Stimulated activated CD4-positive, alpha-beta T cell treated with anti-CD3 and anti-CD28 coated beads, Interleukin-1b, Interleukin-23, amount 100 ng/mL, for 4 hours (primary cell): ENCODE measurements around the gene TPO.
"Not testable (repeated sequence)": the region's sequence is repeated elsewhere in the genome, so short reads cannot be mapped to it uniquely, and the experiment has no call there.

Source experiments
- DNase-seq, 2 donors: peaks; one replicate each; pipeline ENCODE4 v3.0.0-alpha.2; 2020; ENCODE audit warnings: low read depth in 2 of 2

TPO gene

DNA sequence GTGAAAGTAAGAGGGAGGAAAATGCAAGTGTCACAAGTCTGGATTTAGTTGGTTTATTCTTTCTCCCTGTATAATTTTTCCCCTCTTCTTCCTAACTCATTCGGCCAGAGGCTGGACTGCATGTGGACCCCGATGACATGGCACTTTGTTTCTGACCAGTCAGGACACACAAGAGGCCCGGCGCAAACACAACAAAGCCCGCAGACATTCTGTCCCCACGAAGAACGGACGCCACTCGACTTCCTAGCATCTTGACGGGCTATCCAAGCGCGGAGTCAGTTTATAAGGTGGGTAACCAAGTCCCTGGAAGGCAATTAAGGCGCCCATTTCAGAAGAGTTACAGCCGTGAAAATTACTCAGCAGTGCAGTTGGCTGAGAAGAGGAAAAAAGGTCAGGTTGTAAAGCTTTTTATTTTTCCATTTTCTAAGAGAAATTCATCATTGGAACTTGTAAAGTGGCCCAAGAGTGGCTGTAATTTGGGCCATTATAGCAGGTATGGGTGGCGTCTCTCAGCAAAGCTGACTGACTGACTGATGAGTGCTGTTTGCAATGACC is at the start of gene TPO:
Gene TPO (plus strand): TSS at position 308 of the 555 bp plus-strand sequence. CDS start 946 bp downstream, outside the sequence.
- no peak for DNase-seq

DNA sequence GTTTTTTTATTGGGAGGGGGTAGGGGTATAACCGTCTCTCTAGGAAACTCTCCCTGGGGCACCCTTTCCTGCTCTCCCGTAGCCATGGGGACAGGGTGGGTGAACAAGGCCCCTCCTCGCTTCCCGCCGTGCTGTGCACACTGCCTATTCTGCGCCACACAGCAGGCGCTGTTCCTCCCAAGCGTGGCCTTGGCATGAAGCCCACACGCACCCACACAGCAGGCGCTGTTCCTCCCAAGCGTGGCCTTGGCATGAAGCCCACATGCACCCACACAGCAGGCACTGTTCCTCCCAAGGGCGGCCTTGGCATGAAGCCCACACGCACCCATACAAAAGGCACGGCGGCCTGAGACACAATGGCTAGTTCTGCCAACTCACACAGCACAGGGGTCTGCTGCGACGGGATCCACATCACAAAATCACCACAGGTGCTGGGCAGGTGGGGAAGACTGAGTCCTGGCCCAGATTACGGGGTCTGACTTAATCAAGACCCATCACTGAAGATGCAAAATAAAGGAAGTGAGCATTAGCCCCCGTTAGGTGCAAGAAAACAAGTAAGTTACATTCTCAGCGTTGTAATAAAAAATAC is 46.6 kb upstream of the TPO start:
- peak in 1 of 2 donors; percentile 8 for DNase-seq

DNA sequence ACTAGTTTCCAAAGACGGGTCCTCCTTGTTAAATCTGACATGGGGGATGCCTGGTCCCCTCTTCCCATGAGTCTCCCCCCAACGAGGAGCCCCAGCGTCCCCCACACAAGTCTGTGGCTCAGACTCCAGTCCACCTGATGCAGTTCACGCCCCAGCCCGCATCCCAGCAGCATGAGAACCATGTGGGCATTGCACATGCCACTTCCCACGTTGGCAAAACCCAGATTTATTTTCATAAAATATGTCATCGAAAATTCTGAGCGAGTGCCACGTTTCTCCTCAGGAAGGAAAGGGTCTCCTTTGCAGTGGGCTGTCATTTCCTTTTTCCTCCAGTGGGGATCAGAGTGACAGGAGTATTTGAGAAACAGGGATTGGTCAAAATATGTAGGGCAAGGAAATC is 45.7 kb upstream of the TPO start:
- no peak for DNase-seq

DNA sequence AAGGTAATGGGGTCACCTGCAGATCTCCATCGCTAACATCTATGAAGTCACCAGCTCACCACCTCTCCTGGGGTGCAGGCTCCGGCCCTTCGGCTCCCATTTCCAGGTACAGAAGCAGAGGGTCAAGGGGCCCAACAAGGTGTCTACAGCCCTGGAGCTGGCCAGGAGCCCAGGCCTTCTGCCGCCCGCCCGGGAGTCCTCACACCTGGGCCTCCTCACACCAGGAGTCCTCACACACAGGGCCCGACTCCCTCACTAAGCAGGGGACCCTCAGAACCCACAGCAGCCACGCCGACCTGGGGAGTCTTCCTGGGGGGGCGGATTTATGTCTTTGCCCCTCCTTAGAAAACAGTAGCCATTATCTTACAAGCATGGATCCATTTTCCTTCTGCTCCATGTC is 43.4 kb upstream of the TPO start:
- no peak for DNase-seq

GRCh38 chr2:1370461-1370860 is 42.8 kb upstream of the TPO start:
- no peak for DNase-seq

DNA sequence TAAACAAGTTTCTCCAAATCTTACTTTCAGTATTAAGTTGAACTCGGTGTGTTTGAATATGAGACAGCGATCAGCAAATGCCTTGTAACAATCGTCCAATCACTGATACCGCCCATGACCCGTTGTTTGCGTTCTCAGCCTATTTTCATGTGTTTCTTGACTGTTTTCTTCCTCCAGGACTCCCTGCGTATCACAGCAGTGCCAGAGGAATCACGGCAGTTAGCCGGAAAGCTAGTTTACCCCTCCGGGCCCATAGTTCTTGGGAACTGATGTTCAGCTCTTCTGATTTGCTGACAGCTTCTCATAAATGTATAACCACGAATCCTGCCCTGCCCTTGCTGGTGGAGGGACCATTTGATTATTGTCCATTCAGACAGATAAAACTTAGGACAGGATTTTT is 42.2 kb upstream of the TPO start:
- DNase-seq, result no peak

DNA sequence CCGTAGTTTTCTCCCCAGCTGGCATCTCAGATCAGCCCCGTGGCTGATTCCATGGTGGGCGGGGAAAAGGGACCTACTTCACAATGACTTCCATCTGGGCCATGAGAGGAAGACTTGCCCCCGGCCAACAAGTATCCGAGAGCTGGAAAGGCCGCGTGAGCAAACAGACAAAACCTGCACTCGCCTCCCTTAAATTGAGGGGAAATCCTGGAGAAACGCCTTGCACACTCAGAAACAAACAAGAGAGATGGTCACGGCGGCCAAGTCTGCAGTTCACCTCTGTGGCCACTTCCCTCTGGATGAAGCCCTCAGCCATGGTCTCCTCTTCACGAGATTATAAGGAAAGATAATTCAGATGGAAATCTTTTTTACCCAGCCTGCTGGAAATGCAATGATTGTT is 39.4 kb upstream of the TPO start:
- no peak for DNase-seq

GRCh38 chr2:1374287-1374686 is 39.0 kb upstream of the TPO start:
- DNase-seq, result no peak

DNA sequence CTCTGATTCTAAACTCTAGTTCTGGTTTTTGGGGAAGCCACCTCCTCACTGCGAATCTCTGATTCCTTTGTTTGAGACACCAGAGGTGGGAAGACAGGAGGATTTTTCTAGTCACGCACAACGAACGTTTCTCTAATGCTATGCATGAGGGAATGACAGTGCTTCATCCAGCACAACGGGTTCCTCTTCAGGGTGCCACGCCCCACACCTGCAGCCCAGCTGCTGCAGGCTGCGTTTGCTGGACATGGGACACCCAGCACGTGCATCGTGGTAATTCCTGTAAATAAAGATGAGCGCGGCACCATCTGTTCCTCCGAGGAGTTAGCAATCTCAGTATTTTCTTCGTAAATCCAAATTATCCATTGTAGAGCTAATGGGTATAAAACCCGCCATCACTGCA is 37.5 kb upstream of the TPO start:
- no peak for DNase-seq

DNA sequence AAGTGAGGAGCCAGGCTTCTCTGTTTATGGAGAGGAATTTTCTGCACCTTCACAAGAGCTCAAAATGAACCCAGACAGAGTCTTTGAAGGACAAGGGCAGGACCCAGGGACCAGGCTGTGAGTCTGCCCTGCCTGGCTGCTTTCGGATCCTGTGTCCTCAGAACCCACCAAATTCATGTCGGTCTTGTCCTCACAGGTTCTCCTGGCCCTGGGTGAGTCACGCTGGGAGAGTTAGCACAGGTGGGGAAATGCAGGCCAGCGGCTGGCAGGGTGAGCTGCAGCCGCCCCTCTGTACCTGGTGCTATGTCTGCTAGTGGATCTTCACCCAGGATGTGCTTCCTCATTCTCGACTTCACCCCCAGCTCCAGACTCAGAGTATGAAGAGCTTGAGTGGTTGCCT is 35.8 kb upstream of the TPO start:
- no peak for DNase-seq

DNA sequence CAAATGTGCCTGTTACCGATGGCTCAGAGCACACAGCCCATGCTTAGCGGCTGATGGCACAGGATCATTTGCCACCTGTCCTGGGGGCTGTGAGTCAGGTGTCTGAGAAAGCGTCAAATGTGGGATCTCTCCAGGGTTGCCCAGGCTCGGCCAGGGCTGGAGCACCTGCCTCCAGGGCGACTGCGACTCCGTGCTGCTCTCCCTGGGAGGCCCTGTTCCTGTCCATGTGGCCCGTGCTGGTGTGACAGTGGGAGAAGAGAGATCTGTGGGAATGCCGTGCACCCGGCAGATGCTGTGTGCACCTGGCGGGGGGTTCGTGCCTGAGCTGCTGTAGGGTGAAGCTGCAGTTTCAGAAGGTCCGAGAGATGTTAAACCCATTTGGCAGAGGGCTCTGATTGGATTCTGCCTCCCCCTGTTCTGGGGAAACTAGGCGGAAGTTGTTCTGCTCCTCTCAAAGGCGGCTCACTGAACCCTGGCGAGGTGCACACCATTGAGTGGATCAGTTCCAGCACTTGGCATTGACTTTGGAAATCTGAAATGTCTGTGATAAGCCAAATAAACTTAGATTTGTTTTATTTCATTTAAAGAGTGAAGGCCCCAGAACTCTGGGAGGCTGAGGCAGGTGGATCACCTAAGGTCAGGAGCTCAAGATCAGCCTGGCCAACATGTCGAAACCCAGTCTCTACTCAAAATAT is 34.7 kb upstream of the TPO start:
- DNase-seq, result no peak

GRCh38 chr2:1381644-1382043 is 31.6 kb upstream of the TPO start:
- no peak for DNase-seq

DNA sequence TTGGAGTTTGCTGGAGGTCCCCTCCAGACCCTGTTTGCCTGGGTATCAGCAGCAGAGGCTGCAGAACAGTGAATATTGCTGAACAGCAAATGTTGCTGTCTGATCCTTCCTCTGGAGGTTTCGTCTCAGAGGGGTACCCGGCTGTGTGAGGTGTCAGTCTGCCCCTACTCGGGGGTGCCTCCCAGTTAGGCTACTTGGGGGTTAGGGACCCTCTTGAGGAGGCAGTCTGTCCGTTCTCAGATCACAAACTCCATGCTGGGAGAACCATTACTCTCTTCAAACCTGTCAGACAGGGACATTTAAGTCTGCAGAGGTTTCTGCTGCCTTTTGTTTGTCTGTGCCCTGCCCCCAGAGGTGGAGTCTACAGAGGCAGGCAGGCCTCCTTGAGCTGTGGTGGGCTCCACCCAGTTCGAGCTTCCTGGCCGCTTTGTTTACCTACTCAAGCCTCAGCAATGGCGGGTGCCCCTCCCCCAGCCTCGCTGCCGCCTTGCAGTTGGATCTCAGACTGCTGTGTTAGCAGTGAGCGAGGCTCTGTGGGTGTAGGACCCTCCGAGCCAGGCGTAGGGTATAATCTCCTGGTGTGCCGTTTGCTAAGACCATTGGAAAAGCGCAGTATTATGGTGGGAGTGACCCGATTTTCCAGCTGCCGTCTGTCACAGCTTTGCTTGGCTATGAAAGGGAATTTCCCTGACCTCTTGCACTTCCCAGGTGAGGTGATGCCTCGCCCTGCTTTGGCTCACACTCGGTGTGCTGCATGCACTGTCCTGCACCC is 25.1 kb upstream of the TPO start:
- not testable (repeated sequence) for DNase-seq

DNA sequence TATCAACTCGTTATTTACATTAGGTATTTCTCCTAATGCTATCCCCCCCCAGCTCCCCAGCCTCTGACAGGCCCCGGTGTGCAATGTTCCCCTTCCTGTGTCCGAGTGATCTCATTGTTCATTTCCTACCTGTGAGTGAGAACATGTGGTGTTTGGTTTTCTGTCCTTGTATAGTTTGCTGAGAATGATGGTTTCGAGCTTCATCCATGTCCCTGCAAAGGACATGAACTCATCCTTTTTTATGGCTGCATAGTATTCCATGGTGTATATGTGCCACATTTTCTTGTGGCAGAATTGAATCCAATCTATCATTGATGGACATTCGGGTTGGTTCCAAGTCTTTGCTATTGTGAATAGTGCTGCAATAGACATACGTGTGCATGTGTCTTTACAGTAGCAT is 23.1 kb upstream of the TPO start:
- DNase-seq, result not testable (repeated sequence)

- DNase-seq, result no peak
These were observed 19.9 kb upstream of the TPO start for GRCh38 chr2:1393321-1393720.

- DNase-seq, result no peak
These were observed 18.4 kb upstream of the TPO start for GRCh38 chr2:1394709-1395408.

DNA sequence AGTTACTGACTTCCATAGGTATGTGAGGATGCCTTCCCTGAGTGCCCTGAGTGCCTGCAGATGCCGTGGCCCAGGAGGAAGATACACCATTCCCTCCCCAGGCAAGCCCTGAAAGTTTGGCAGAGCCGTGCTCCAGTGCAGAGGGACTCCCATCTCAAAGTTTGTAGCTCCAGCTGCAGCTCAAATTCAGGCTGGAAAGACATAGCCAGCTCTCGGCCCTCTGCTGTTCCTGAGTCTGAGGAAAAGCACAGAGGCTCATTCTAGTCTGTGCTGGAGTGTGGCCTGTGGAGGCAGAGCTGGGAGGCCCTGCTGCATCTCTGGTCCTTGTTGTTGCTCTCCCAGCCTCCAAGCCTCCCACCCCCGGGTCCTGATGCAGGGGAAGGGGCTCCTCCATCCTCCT is 15.9 kb upstream of the TPO start:
- no peak for DNase-seq

DNA sequence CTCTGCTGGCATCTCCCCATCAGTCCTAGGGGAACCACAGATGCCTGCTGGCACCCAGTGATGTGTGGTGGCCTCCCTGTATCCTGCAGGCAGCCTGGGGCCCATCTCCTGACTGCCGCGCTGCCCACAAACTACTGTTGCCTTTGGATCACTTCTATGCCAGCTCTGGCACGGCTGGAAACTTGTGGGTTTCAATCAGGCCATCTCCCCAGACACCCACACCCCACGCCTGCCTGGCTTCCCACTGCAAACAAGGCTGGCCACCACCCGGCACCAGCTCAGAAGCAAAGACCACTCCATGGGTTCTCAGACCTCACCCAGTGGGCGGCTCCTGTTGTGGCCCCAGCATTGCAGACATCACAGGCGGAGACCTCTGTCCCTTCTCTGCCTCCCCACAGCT is 15.1 kb upstream of the TPO start:
- DNase-seq, result no peak

- DNase-seq, result no peak
These were observed 12.1 kb upstream of the TPO start for GRCh38 chr2:1400943-1401735.

DNA sequence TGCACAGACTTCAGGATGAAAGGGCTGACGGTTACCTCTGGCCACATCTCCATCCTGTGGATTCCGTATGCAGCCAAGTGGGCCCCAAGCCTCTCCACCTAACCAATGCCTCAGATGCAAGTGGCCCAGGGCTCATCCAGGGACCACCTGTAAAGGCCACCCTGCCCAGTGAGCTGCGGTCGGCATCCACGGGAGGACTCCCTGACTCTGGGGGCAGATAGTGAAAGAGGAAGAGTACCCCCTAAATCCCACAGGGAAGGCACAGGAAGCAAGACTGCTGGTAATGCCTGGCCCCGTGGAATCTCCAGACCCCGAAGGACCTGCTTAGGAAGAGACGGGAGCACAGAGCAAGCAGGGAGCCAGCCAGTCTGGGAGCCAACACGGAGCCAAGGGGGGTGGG is 11.2 kb upstream of the TPO start:
- DNase-seq, result no peak

DNA sequence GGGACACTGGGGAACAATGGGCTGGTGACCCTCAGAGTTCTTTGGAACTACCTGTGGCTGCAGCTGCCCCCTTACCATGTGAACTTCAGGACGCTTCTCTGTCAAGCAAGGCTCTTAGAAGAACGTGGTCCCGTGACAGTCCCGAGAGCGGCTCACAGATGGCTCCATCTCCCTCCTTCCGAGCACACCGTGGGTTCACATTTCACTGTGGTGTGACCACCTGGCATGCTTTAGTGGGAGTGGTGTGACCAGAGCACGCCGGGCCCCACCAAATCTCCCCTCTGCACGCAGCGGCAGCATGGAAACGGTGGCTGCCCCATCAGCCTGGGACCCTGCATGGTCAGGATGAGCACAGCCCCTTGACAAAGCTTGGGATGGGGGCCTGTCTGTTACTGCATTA is 9.7 kb upstream of the TPO start:
- DNase-seq, result no peak
